Measurements from ENCODE around the gene DMRTC1B.
"Not testable (repeated sequence)": the region's sequence is repeated elsewhere in the genome, so short reads cannot be mapped to it uniquely, and the experiment has no call there.

Gene DMRTC1B

GRCh38 chrX:72808110-72808509, 31.4 kb downstream of the DMRTC1B start, which contains the start of gene FAM236D:
Gene FAM236D, minus strand, starts transcription at chrX:72808210. Its CDS starts 100 bp downstream, at chrX:72808110.
- H3K4me1 ChIP-seq; H3K9me3 ChIP-seq; H3K27me3 ChIP-seq (ENCODE audit: low read depth); H3K4me3 ChIP-seq; DNase-seq (ENCODE audit: low spot score in 2 of 2); in situ Hi-C loops (cut with MboI; ENCODE audit: low sequenced_read_pairs); H3K36me3 ChIP-seq (replicated peaks): not testable (repeated sequence)

GRCh38 chrX:72830701-72831100, 54.0 kb downstream of the DMRTC1B start:
- H3K36me3 ChIP-seq (replicated peaks); H3K4me3 ChIP-seq; H3K9me3 ChIP-seq; in situ Hi-C loops (cut with MboI; ENCODE audit: low sequenced_read_pairs); DNase-seq (ENCODE audit: low spot score in 2 of 2); H3K4me1 ChIP-seq; H3K27me3 ChIP-seq (ENCODE audit: low read depth): not testable (repeated sequence)

GRCh38 chrX:72837532-72837931, 60.8 kb downstream of the DMRTC1B start:
- H3K36me3 ChIP-seq (replicated peaks); in situ Hi-C loops (cut with MboI; ENCODE audit: low sequenced_read_pairs); H3K4me3 ChIP-seq; DNase-seq (ENCODE audit: low spot score in 2 of 2); H3K4me1 ChIP-seq; H3K9me3 ChIP-seq; H3K27me3 ChIP-seq (ENCODE audit: low read depth): not testable (repeated sequence)

GRCh38 chrX:72882898-72883297, 106.2 kb downstream of the DMRTC1B start:
- H3K4me3 ChIP-seq; DNase-seq (ENCODE audit: low spot score in 2 of 2); in situ Hi-C loops (cut with MboI; ENCODE audit: low sequenced_read_pairs); H3K36me3 ChIP-seq (replicated peaks); H3K4me1 ChIP-seq; H3K27me3 ChIP-seq (ENCODE audit: low read depth); H3K9me3 ChIP-seq: not testable (repeated sequence)

GRCh38 chrX:72889740-72890139, 113.0 kb downstream of the DMRTC1B start:
- in situ Hi-C loops (cut with MboI; ENCODE audit: low sequenced_read_pairs); H3K4me1 ChIP-seq; H3K36me3 ChIP-seq (replicated peaks); H3K9me3 ChIP-seq; H3K27me3 ChIP-seq (ENCODE audit: low read depth); DNase-seq (ENCODE audit: low spot score in 2 of 2); H3K4me3 ChIP-seq: not testable (repeated sequence)
